ENCODE measurements around the gene EFNA2.
A peak's percentile ranks its signal among the peaks of the same experiment; 100 is the strongest.

GRCh38 chr19:1239796-1240737, 45.6 kb upstream of the EFNA2 start:
- peak in 5 of 7 experiments; percentile 30 to 96 (median 86) for TF ChIP-seq CTCF (IDR thresholded peaks at IDR 0.05)
- no peak for TF ChIP-seq EP300 (IDR thresholded peaks at IDR 0.05)

Data from stomach (tissue), 4 donors.